ENCODE data around the gene LHFPL6. TPM values are rescaled to one million over a fixed set of nuclear protein-coding genes. Genes with fewer than 3 reads are reported as not detected.

LHFPL6 gene
- polyA plus RNA-seq, 3 donors = 10.1 to 142 (median 110) TPM

- WGBS, 3 donors = 32 to 60% (median 49%) methylated on average over 3 of the region's 3 CpGs
- H3K27ac ChIP-seq (ENCODE audit: low read depth, low read length) = no peak overlapping the region
These were observed 217.3 kb downstream of the LHFPL6 start for GRCh38 chr13:39385621-39386231.

GRCh38 chr13:39385154-39385553 lies 217.8 kb downstream of the LHFPL6 start:
- no peak overlapping the region for H3K27ac ChIP-seq (ENCODE audit: low read depth, low read length)
- 84 to 93% (median 91%) methylated on average over 4 of the region's 4 CpGs for WGBS, 3 donors

GRCh38 chr13:39381456-39381855 lies 221.5 kb downstream of the LHFPL6 start:
- 82 to 88% (median 83%) methylated on average over 2 of the region's 2 CpGs for WGBS, 3 donors
- no peak overlapping the region for H3K27ac ChIP-seq (ENCODE audit: low read depth, low read length)

- H3K27ac ChIP-seq (ENCODE audit: low read depth, low read length) = no peak overlapping the region
- 87 to 93% (median 88%) methylated on average over 4 of the region's 4 CpGs for WGBS, 3 donors
These were observed 223.0 kb downstream of the LHFPL6 start for GRCh38 chr13:39379667-39380655.

- 58 to 82% (median 77%) methylated on average over 2 of the region's 2 CpGs for WGBS, 3 donors
- no peak overlapping the region for H3K27ac ChIP-seq (ENCODE audit: low read depth, low read length)
These were observed 223.9 kb downstream of the LHFPL6 start for GRCh38 chr13:39379118-39379517.

GRCh38 chr13:39378306-39378705 lies 224.7 kb downstream of the LHFPL6 start:
- H3K27ac ChIP-seq (ENCODE audit: low read depth, low read length) = no peak overlapping the region
- 46 to 77% (median 66%) methylated on average over 2 of the region's 2 CpGs for WGBS, 3 donors

- H3K27ac ChIP-seq (ENCODE audit: low read depth, low read length) = no peak overlapping the region
- WGBS, 3 donors = 39 to 94% (median 86%) methylated on average over 1 of the region's 1 CpG
These were observed 225.3 kb downstream of the LHFPL6 start for GRCh38 chr13:39377699-39378098.

- no peak overlapping the region for H3K27ac ChIP-seq (ENCODE audit: low read depth, low read length)
These were observed 226.9 kb downstream of the LHFPL6 start for GRCh38 chr13:39376076-39376475.

GRCh38 chr13:39375601-39376000 lies 227.4 kb downstream of the LHFPL6 start:
- WGBS, 3 donors = 89 to 97% (median 90%) methylated on average over 3 of the region's 3 CpGs
- H3K27ac ChIP-seq (ENCODE audit: low read depth, low read length) = no peak overlapping the region

- 81 to 88% (median 86%) methylated on average over 3 of the region's 3 CpGs for WGBS, 3 donors
- H3K27ac ChIP-seq (ENCODE audit: low read depth, low read length) = no peak overlapping the region
These were observed 228.2 kb downstream of the LHFPL6 start for GRCh38 chr13:39374741-39375189.

GRCh38 chr13:39373145-39373544 lies 229.8 kb downstream of the LHFPL6 start:
- WGBS, 3 donors = 73 to 87% (median 87%) methylated on average over 3 of the region's 3 CpGs
- H3K27ac ChIP-seq (ENCODE audit: low read depth, low read length) = no peak overlapping the region

- 86 to 94% (median 93%) methylated on average over 5 of the region's 5 CpGs for WGBS, 3 donors
- H3K27ac ChIP-seq (ENCODE audit: low read depth, low read length) = no peak overlapping the region
These were observed 231.3 kb downstream of the LHFPL6 start for GRCh38 chr13:39371706-39372105.

GRCh38 chr13:39370554-39370953 lies 232.4 kb downstream of the LHFPL6 start:
- no peak overlapping the region for H3K27ac ChIP-seq (ENCODE audit: low read depth, low read length)
- 76 to 93% (median 87%) methylated on average over 4 of the region's 4 CpGs for WGBS, 3 donors

- WGBS, 3 donors = 76 to 93% (median 87%) methylated on average over 3 of the region's 3 CpGs
- no peak overlapping the region for H3K27ac ChIP-seq (ENCODE audit: low read depth, low read length)
These were observed 232.9 kb downstream of the LHFPL6 start for GRCh38 chr13:39370048-39370447.

- H3K27ac ChIP-seq (ENCODE audit: low read depth, low read length) = no peak overlapping the region
- 48 to 100% (median 57%) methylated on average over 1 of the region's 1 CpG for WGBS, 3 donors
These were observed 233.7 kb downstream of the LHFPL6 start for GRCh38 chr13:39369161-39369890.

- no peak overlapping the region for H3K27ac ChIP-seq (ENCODE audit: low read depth, low read length)
These were observed 237.1 kb downstream of the LHFPL6 start for GRCh38 chr13:39365879-39366278.

GRCh38 chr13:39364947-39365468 lies 238.0 kb downstream of the LHFPL6 start:
- 30 to 79% (median 72%) methylated on average over 5 of the region's 5 CpGs for WGBS, 3 donors
- H3K27ac ChIP-seq (ENCODE audit: low read depth, low read length) = no peak overlapping the region

GRCh38 chr13:39363382-39363772 lies 239.6 kb downstream of the LHFPL6 start:
- no peak overlapping the region for H3K27ac ChIP-seq (ENCODE audit: low read depth, low read length)
- WGBS, 3 donors = 57 to 66% (median 64%) methylated on average over 4 of the region's 4 CpGs
